ENCODE results near the gene NR2E3.

NR2E3 gene

GRCh38 chr15:71776304-71776703 is 34.0 kb upstream of the NR2E3 start:
- H3K4me3 ChIP-seq (ENCODE audit: low read depth, low read length) = no peak overlapping the region
- TF ChIP-seq CTCF (IDR thresholded peaks at IDR 0.05; ENCODE audit: low read depth, low read length, missing control alignments) = no peak
- DNase-seq (ENCODE audit: low read depth) = no peak
- in situ Hi-C loops (cut with HindIII; ENCODE audit: low sequenced_read_pairs) = no loop called here

GRCh38 chr15:71777216-71777943 is 33.0 kb upstream of the NR2E3 start:
- TF ChIP-seq CTCF (IDR thresholded peaks at IDR 0.05; ENCODE audit: low read depth, low read length, missing control alignments) = no peak
- in situ Hi-C loops (cut with HindIII; ENCODE audit: low sequenced_read_pairs) = no loop called here
- H3K4me3 ChIP-seq (ENCODE audit: low read depth, low read length) = no peak overlapping the region
- DNase-seq (ENCODE audit: low read depth) = no peak

GRCh38 chr15:71779073-71779797 is 31.1 kb upstream of the NR2E3 start:
- in situ Hi-C loops (cut with HindIII; ENCODE audit: low sequenced_read_pairs) = no loop called here
- no peak for TF ChIP-seq CTCF (IDR thresholded peaks at IDR 0.05; ENCODE audit: low read depth, low read length, missing control alignments)
- DNase-seq (ENCODE audit: low read depth) = no peak
- no peak overlapping the region for H3K4me3 ChIP-seq (ENCODE audit: low read depth, low read length)

GRCh38 chr15:71780115-71780976 is 30.0 kb upstream of the NR2E3 start:
- peak; percentile 75 for TF ChIP-seq CTCF (IDR thresholded peaks at IDR 0.05; ENCODE audit: low read depth, low read length, missing control alignments)
- no peak for DNase-seq (ENCODE audit: low read depth)
- in situ Hi-C loops (cut with HindIII; ENCODE audit: low sequenced_read_pairs) = no loop called here
- no peak overlapping the region for H3K4me3 ChIP-seq (ENCODE audit: low read depth, low read length)

- H3K4me3 ChIP-seq (ENCODE audit: low read depth, low read length) = no peak overlapping the region
- in situ Hi-C loops (cut with HindIII; ENCODE audit: low sequenced_read_pairs) = no loop called here
- no peak for DNase-seq (ENCODE audit: low read depth)
Measured at GRCh38 chr15:71781179-71781964, 29.0 kb upstream of the NR2E3 start.

More at GRCh38 chr15:71781179-71781964, 29.0 kb upstream of the NR2E3 start:
- TF ChIP-seq CTCF (IDR thresholded peaks at IDR 0.05; ENCODE audit: low read depth, low read length, missing control alignments) = no peak

Measured in astrocyte of the cerebellum (primary cell).